Measurements from ENCODE around the gene CTSC. TPM values are rescaled to one million over a fixed set of nuclear protein-coding genes. Genes with fewer than 3 reads are reported as not detected.

Gene CTSC
- total RNA-seq, 1 donor from 2014 or later: 109 TPM

DNA sequence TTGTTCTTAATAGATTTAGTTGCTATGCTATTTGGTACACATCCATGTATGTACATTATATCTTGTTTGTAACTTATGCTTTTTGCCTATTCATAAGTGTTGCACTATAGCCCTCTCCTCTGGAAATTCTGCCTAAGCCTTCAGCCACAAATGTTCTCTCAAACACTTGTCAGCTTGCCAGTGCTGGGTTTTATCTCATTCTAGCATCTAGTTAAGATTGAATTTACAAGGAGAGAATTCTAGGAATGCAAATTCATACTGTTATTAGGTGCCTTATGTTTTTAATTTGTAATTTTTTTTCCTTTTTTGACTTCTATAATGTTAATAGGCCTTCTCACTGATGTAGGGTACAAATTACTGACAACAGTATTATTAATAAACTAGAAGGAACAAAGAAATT, 14.6 kb upstream of the CTSC start:
- DNase-seq (ENCODE audit: low read depth): no peak
- no peak for TF ChIP-seq CTCF (IDR thresholded peaks at IDR 0.05; ENCODE audit: insufficient read depth, low read length, poor library complexity, severe bottlenecking)
- H3K27me3 ChIP-seq (ENCODE audit: control insufficient read depth, insufficient read depth, low read length): no peaks in the 10 kb centered on the region
- H3K4me3 ChIP-seq (ENCODE audit: low read depth, low read length): no peak overlapping the region
- H3K36me3 ChIP-seq (ENCODE audit: control insufficient read depth, insufficient read depth, low read length): no peaks in the 10 kb centered on the region

DNA sequence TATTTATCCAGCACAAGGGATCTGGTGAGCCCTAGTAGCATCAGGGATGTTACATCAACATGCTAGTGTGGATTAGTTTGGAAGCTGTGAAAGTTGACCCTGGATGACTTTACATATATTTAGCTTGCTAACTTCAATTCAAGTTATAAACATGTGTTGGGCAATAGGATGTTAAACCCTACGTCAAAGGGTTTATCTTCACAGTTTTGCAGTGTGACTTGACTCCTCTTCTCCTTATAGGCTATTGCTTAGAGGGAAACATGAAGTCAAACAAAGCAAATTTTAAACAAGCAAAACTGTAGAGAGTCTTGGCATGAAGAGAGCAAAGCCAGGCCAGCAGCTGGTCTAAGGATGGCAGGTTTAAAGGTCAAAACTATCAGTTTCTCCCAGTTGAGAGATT, 11.3 kb upstream of the CTSC start:
- no peaks in the 10 kb centered on the region for H3K36me3 ChIP-seq (ENCODE audit: control insufficient read depth, insufficient read depth, low read length)
- no peak for TF ChIP-seq CTCF (IDR thresholded peaks at IDR 0.05; ENCODE audit: insufficient read depth, low read length, poor library complexity, severe bottlenecking)
- H3K4me3 ChIP-seq (ENCODE audit: low read depth, low read length): no peak overlapping the region
- no peaks in the 10 kb centered on the region for H3K27me3 ChIP-seq (ENCODE audit: control insufficient read depth, insufficient read depth, low read length)
- no peak for DNase-seq (ENCODE audit: low read depth)

- DNase-seq (ENCODE audit: low read depth): no peak
- Histone ChIP-seq H3K27me3 (ENCODE audit: control insufficient read depth, insufficient read depth, low read length) (no peaks in the 10 kb centered on the region), H3K4me3 (ENCODE audit: low read depth, low read length) (no peak overlapping the region), H3K36me3 (ENCODE audit: control insufficient read depth, insufficient read depth, low read length) (no peaks in the 10 kb centered on the region)
- TF ChIP-seq CTCF (IDR thresholded peaks at IDR 0.05; ENCODE audit: insufficient read depth, low read length, poor library complexity, severe bottlenecking): no peak
Measured at GRCh38 chr11:88345949-88346348, 8.4 kb upstream of the CTSC start.

GRCh38 chr11:88345408-88345807, 7.9 kb upstream of the CTSC start:
- TF ChIP-seq CTCF (IDR thresholded peaks at IDR 0.05; ENCODE audit: insufficient read depth, low read length, poor library complexity, severe bottlenecking): no peak
- no peaks in the 10 kb centered on the region for H3K27me3 ChIP-seq (ENCODE audit: control insufficient read depth, insufficient read depth, low read length)
- no peak overlapping the region for H3K4me3 ChIP-seq (ENCODE audit: low read depth, low read length)
- no peaks in the 10 kb centered on the region for H3K36me3 ChIP-seq (ENCODE audit: control insufficient read depth, insufficient read depth, low read length)
- no peak for DNase-seq (ENCODE audit: low read depth)

GRCh38 chr11:88344869-88345268, 7.3 kb upstream of the CTSC start:
- Histone ChIP-seq H3K27me3 (ENCODE audit: control insufficient read depth, insufficient read depth, low read length) (no peaks in the 10 kb centered on the region), H3K36me3 (ENCODE audit: control insufficient read depth, insufficient read depth, low read length) (no peaks in the 10 kb centered on the region), H3K4me3 (ENCODE audit: low read depth, low read length) (no peak overlapping the region)
- TF ChIP-seq CTCF (IDR thresholded peaks at IDR 0.05; ENCODE audit: insufficient read depth, low read length, poor library complexity, severe bottlenecking): no peak
- DNase-seq (ENCODE audit: low read depth): no peak

DNA sequence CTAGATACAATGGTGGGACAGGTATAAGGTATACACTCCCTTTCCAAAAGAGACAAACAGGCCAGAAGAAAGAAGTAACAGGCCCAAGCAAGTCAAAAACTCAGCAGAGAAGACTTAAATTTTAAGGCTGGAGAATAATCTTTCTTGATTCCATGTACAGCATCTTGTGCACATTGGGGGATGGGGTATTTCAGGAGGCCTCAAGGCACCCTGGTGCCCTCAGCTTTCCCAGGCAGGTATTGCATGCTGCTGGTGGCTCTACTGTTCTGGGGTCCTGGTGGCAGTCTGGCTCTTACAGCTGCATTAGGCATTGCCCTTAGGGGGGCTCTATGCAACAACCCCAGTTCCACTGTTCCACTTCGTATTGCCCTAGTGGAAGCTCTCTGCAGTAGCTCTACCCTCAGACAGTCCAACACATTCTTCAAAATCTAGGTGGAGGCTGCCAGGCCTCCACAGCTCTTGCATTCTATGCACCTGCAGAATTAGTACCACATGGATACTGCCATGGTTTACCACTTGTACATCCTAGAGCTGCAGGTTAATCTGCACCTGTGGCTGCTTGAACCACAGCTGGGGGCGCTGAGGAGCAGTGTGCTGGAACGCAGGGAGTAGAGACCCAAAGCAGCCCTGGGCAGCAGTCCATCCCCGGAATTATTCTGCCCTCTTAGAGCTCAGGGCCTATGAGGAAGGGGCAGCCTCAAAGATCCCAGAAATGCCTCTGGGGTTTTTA, 4.2 kb upstream of the CTSC start:
- TF ChIP-seq CTCF (IDR thresholded peaks at IDR 0.05; ENCODE audit: insufficient read depth, low read length, poor library complexity, severe bottlenecking): no peak
- Histone ChIP-seq H3K4me3 (ENCODE audit: low read depth, low read length) (no peak overlapping the region), H3K27me3 (ENCODE audit: control insufficient read depth, insufficient read depth, low read length) (no peaks in the 10 kb centered on the region), H3K36me3 (ENCODE audit: control insufficient read depth, insufficient read depth, low read length) (no peaks in the 10 kb centered on the region)
- no peak for DNase-seq (ENCODE audit: low read depth)

All from kidney epithelial cell (primary cell).